ENCODE measurements around the gene AVPR2.

AVPR2 gene

GRCh38 chrX:153881281-153881680, 23.2 kb upstream of the AVPR2 start:
- in situ Hi-C loops (cut with HindIII; ENCODE audit: low sequenced_read_pairs), result no loop called here
- no peak overlapping the region for H3K4me3 ChIP-seq (ENCODE audit: low read depth, low read length)
- DNase-seq (ENCODE audit: low read depth), result no peak
- TF ChIP-seq, protein P1, sequence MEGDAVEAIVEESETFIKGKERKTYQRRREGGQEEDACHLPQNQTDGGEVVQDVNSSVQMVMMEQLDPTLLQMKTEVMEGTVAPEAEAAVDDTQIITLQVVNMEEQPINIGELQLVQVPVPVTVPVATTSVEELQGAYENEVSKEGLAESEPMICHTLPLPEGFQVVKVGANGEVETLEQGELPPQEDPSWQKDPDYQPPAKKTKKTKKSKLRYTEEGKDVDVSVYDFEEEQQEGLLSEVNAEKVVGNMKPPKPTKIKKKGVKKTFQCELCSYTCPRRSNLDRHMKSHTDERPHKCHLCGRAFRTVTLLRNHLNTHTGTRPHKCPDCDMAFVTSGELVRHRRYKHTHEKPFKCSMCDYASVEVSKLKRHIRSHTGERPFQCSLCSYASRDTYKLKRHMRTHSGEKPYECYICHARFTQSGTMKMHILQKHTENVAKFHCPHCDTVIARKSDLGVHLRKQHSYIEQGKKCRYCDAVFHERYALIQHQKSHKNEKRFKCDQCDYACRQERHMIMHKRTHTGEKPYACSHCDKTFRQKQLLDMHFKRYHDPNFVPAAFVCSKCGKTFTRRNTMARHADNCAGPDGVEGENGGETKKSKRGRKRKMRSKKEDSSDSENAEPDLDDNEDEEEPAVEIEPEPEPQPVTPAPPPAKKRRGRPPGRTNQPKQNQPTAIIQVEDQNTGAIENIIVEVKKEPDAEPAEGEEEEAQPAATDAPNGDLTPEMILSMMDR (IDR thresholded peaks at IDR 0.05; ENCODE audit: low read depth, low read length, missing control alignments), result no peak

GRCh38 chrX:153882086-153882498, 22.4 kb upstream of the AVPR2 start:
- in situ Hi-C loops (cut with HindIII; ENCODE audit: low sequenced_read_pairs), result no loop called here
- H3K4me3 ChIP-seq (ENCODE audit: low read depth, low read length), result no peak overlapping the region

DNA sequence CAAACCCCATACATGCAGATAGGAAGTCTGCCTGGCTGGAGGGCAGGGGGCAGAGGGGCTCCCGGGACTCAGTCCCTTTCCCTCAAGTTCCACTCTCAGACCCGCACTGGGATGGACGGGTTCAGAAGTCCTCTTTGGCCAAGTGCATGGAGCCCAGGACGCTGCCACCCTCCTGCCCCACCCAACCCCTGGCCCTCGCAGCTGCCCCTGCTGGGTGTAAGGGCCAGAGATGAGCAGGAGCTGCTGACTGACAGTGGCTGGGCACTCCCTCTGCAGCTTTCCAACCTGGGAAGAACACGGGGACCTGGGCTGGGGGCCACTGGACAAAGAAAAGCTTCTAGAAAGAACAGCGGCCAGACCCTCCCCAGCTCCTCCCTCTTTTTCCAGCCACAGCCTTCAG, 21.9 kb upstream of the AVPR2 start:
- H3K4me3 ChIP-seq (ENCODE audit: low read depth, low read length), result no peak overlapping the region
- in situ Hi-C loops (cut with HindIII; ENCODE audit: low sequenced_read_pairs), result no loop called here
- TF ChIP-seq, protein P1 (IDR thresholded peaks at IDR 0.05; ENCODE audit: low read depth, low read length, missing control alignments), result no peak
- DNase-seq (ENCODE audit: low read depth), result no peak

More at GRCh38 chrX:153882086-153882498, 22.4 kb upstream of the AVPR2 start:
- DNase-seq (ENCODE audit: low read depth), result no peak
- TF ChIP-seq, protein P1 (IDR thresholded peaks at IDR 0.05; ENCODE audit: low read depth, low read length, missing control alignments), result no peak

DNA sequence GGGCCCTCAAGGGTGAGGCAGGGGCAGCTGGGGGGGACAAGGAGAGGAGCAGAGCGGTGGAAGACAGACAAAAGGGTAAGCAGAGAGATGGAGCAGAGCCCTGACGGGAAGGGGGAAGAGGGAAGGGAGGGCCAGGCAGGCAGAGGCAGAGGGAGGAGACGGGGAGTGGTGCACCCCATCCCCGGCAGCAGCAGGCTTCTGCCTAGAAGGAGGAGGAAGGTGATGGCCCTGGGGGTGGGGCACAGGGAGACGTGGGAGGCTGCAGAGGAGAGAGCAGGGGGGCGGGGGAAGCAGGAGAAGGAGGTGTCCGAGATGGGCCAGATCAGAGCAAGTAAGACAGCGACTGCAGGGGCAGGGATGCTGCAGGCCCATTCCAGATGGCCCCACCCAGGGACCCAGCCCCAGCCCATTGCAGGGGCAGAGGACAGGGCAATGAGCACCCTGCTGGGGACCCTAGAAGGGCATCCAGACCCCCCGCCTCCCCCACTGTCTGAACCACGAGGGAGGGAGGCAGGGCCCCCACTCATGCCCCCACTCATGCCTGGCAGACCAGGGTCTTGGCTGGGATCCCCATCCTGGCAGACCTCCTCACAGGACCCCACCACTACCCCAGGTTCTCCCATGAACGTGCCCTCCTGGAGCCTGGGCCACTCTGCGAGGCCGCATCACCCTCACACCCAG, 21.2 kb upstream of the AVPR2 start:
- TF ChIP-seq, protein P1 (IDR thresholded peaks at IDR 0.05; ENCODE audit: low read depth, low read length, missing control alignments), result no peak
- in situ Hi-C loops (cut with HindIII; ENCODE audit: low sequenced_read_pairs), result no loop called here
- DNase-seq (ENCODE audit: low read depth), result no peak
- no peak overlapping the region for H3K4me3 ChIP-seq (ENCODE audit: low read depth, low read length)

GRCh38 chrX:153884136-153884535, 20.3 kb upstream of the AVPR2 start:
- in situ Hi-C loops (cut with HindIII; ENCODE audit: low sequenced_read_pairs), result no loop called here
- H3K4me3 ChIP-seq (ENCODE audit: low read depth, low read length), result no peak overlapping the region
- DNase-seq (ENCODE audit: low read depth), result no peak
- TF ChIP-seq, protein P1 (IDR thresholded peaks at IDR 0.05; ENCODE audit: low read depth, low read length, missing control alignments), result no peak

GRCh38 chrX:153884590-153884989, 19.9 kb upstream of the AVPR2 start:
- no peak for DNase-seq (ENCODE audit: low read depth)
- TF ChIP-seq, protein P1 (IDR thresholded peaks at IDR 0.05; ENCODE audit: low read depth, low read length, missing control alignments), result no peak
- in situ Hi-C loops (cut with HindIII; ENCODE audit: low sequenced_read_pairs), result no loop called here
- no peak overlapping the region for H3K4me3 ChIP-seq (ENCODE audit: low read depth, low read length)
